HG02759 (cell line): ENCODE results near the gene TMPRSS9.
"Not testable (repeated sequence)": the region's sequence is repeated elsewhere in the genome, so short reads cannot be mapped to it uniquely, and the experiment has no call there.

Experiments used
- ATAC-seq: cut with Tn5 transposase; IDR thresholded peaks from one replicate; pipeline ENCODE4 v1.9.1; 2021; ENCODE audit warnings: mild to moderate bottlenecking, moderate library complexity; ENCODE audit not compliant: unreplicated experiment

Gene TMPRSS9

DNA sequence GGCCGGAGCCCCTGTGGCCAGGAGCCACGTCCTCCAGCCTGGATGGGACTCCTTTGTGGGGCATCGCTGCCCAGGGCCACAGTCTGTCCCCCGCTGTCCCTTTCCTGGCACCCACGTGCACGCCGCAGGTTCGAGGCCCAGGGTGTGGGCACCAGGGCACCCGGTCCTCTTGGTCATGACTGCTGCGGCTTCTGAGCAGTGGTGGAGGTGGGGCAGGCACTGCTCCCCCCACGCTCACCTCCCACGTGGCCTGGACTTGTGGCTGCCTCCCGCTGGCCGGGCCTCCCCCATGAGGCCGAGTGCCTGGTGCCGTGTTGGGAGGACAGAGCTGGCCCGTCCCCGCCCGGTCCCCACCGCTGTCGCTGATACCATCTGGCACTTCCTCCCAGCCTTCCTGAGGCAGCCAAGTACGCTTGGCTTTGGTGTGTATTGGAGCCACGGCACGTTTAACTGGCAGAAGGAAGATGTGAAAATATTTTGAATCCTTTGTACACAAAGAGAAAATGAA, 18.8 kb upstream of the TMPRSS9 start:
- no peak for ATAC-seq

DNA sequence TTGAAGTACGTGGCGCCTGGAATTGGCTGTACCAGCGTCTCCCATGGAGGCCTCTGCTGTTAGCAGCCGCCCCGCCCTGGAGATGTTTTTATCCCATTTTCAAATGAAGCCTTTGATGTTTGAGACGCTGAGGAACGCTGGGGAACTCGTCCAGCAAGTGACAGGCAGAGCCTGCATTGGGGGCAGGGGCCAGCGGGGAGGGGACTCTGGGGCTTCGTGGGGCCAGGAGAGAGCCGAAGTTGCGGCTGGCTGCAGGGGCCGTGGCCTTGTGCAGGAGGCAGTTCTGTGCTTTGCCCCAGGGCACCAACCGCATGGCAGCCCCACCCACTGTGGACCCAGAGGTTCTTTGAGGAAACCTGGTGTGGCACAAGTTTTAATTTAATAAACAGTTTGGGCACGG, 18.1 kb upstream of the TMPRSS9 start:
- ATAC-seq, result no peak

GRCh38 chr19:2342656-2343288, 17.3 kb upstream of the TMPRSS9 start:
- ATAC-seq, result no peak

- ATAC-seq, result no peak
Observed at GRCh38 chr19:2343289-2343982, 16.6 kb upstream of the TMPRSS9 start.

DNA sequence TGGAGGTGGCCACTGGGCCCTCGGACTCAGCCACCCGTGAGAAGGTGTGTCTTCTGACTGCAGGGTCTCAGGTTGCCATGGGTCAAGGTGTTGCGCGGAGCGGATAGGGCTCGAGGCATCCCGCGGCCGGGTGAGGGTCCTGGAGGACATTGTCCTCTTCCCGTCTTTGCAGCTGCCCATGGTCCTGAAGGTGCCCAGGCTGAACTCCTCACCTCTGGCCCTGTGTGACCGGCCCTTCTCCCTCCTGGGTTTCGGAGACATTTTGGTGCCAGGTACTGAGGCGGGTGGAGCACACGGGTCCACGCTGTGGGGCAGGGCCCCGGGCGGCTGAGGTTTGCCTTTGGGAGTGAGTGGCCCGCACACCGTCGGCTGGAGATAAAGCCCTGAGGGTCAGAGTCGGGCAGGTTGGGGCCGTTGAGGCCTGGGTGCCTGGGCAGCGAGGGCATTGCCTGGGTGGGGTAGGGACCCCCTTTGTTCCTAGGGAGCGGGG, 15.6 kb upstream of the TMPRSS9 start:
- ATAC-seq, result no peak

DNA sequence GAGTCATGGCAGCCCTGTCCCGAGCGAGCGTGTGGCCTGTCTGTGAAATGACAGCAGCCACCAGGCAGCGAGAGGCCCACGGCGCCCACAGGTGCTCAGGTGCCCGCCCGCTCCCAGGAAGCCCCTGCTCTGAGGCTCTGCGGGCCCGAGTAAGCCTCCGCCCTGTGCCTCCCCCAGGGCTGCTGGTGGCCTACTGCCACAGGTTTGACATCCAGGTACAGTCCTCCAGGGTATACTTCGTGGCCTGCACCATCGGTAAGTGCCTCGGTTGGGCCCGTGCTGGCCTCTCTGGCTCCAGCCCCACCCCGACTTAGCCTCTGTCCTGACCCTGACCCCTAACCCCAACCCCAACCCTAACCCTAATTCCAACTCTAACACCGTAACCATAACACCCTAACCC, 15.0 kb upstream of the TMPRSS9 start:
- no peak for ATAC-seq

DNA sequence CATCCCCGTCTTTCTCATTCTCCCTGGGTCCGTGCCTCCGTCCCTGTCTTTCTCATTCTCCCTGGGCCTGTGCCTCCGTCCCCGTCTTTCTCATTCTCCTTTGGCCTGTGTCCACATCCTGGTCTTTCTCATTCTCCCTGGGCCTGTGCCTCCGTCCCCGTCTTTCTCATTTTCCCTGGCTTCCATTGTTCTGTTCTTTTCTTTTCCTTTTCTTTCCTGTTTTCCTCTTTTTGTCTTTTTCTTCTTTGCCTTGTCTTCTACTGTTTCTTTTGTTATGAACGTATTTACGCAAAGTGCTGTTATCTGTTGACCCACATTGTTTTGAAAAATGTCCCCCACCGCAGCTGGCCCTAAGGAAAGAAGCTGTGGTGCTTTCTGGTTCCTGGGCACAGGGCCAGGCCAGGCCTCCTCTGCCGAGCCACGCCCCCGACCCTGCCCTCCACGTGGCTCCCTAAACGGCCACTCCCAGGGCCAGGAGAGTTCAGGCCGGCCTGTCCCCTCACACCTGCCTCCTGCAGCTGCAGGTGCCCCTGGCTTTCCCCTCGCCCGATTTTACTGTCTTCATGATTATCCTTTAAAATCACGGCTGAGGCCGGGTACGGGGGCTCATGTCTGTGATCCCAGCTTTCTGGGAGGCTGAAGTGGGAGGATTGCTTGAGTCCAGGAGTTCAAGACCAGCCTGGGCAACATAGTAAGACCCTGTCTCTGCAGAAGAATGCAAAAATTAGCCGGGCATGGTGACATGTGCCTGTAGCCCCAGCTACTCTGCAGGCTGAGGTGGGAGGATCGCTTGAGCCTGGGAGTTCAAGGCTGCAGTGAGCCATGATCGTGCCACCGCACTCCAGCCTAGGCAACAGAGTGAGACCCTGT, 14.0 kb upstream of the TMPRSS9 start:
- ATAC-seq, result no peak

DNA sequence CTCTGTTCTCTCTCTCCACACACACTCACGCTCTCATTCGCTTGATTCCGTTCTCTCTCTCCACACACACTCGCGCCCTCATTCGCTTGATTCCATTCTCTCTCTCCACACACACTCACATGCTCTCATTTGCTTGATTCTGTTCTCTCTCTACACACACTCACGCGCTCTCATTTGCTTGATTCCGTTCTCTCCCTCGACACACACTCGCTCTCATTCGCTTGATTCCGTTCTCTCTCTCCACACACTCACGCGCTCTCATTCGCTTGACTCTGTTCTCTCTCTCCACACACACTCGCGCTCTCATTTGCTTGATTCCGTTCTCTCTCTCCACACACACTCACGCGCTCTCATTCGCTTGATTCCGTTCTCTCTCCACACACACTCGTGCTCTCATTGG, 10.2 kb upstream of the TMPRSS9 start:
- ATAC-seq, result not testable (repeated sequence)

- ATAC-seq, result no peak
Observed at GRCh38 chr19:2350656-2351055, 9.4 kb upstream of the TMPRSS9 start.

DNA sequence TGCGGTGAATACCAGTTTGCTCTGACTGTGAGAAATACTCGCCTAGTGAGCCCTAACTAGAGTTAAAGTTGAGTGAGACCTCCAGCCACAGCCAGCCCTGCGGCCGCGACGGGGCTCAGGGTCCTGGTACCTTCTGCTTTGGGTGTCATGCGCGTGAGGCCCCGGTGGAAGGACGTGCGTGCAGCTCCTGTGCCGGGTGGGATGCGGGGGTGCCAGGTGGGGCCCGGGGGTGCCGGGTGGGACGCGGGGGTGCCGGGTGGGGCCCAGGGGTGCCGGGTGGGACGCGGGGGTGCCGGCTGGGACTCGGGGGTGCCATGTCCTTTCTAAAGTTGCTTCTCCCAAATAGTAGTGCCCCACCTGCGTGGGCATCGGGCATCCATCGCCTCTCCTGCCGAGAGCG, 8.5 kb upstream of the TMPRSS9 start:
- no peak for ATAC-seq

DNA sequence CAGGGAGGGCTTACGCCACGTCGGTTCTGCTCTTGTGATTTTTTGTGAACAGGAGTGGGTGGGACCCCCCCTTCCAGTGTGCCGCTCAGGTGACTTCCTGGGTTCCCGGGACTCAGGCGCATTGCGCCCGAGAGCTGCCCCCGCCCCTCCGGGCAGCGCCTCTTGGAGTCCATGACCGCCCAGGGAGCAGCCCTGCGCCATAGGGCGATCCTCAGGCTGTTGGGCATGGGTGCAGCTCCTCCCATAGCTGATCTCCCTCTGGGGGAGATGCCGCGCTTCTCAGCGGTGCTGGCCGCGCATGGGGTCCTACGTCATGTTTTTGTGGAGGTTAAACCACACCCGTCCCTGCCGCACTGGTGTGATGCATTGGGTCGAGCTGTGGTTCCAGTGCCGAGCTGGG, 7.9 kb upstream of the TMPRSS9 start:
- ATAC-seq, result no peak

- ATAC-seq, result no peak
Observed at GRCh38 chr19:2353159-2353886, 6.7 kb upstream of the TMPRSS9 start.

DNA sequence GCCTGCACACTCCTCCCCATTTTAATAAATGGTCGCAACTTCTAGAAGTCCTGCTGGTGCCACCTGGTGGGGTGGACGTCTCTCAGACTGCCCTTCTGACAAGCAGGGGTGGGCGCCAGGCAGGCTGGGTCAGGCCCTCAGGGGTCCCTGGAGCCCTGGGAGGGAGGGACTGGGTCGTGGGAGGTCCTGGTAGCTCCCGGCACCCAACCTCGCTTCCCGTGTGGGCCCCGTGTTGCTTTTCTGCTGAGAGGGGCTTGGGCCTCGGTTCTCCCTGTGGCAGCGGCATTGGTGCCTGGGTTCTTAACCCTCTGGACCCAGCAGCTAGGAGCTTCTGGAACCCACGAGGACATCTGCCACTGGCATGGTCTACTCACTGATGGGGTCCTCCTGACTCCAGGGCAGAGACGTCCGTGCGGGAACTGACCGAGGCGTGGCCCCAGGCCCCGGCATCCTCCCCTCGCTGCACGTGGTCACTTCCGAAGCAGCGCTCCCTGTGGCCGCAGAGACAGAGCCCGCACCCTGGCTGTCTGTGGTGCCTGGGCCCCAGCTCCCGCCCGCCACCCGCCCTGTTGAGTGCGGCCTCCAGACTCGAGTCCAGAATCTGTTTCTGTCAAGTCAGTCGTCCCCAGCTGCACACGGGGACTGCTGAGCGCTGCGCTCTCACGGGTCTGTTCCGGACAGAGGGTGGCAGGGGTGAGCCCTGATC, 6.0 kb upstream of the TMPRSS9 start:
- ATAC-seq, result no peak

DNA sequence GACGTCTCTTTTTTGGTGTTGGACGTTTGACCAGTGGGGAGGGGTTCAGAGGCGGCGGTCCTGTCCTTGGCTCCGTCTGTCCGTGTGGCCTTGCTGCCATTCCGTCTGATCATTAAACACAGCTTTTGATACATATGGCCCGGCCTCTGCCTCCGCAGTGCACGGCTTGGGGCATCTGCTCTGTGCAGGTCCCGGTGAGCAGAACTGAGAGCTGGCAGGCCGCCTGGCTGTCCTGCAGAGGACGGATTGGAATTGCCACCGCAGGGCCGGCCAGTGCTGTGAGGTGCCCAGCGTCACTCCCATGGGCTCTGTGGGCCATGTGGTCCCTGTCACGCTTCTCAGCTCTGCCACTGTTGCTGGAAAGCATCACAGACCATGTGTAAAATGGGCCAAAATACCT, 5.4 kb upstream of the TMPRSS9 start:
- no peak for ATAC-seq

GRCh38 chr19:2355168-2356035, 4.7 kb upstream of the TMPRSS9 start:
- no peak for ATAC-seq

DNA sequence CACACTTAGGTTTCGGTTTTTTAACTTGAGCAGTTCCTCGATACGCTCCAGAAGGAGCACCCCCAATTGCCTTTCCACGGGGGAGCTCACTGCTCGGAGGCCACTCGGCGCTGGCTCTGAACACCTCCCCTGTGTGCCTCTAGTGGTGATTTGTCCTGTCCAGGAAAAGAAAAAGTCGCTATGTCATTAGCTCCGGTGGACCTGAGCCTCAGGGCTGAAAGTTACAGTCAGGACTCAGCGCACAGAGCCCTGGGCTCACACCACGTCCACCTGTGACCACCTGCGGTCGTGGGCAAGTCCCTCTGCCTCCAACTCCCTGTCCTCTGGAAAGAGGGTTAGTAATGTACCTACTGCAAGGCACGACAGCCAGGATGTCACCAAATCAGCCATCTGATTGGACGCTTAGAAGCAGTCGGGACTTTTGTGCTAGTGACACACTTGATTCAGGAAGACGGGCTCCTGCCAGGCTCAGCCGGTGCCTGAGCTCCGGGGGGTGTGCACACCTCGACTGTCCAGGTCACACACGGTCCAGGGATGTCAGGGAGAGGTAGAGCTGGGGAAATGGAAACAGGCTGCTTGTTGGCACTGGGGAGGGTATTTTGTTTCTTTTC, 3.9 kb upstream of the TMPRSS9 start:
- no peak for ATAC-seq

- no peak for ATAC-seq
Observed at GRCh38 chr19:2357279-2358206, 2.5 kb upstream of the TMPRSS9 start.
